ENCODE data around the gene AUTS2. TPM values are rescaled to one million over a fixed set of nuclear protein-coding genes. Genes with fewer than 3 reads are reported as not detected.

Gene AUTS2
- total and polyA plus RNA-seq, 2 donors (not counting 1 experiment from before 2014, with no cell fraction given), result 0.60 to 9.1 TPM

- Histone ChIP-seq H4K20me1 (ENCODE audit: control insufficient read depth, extremely low read depth, insufficient read depth, low read length) (no peaks in the 10 kb centered on the region), H3K4me1 (ENCODE audit: control insufficient read depth, extremely low read depth, insufficient read depth, low read length) (no peaks in the 10 kb centered on the region), H2AFZ (ENCODE audit: low read length) (no peak overlapping the region), H3K9me3 (ENCODE audit: control insufficient read depth, insufficient read depth, low read depth, low read length) (no peaks in the 10 kb centered on the region), H3K4me3 (replicated peaks in 1 of 4; ENCODE audit: control extremely low read depth in 1 of 4, insufficient read depth in 1 of 4, low read depth in 3 of 4, low read length in 4 of 4) (no peak overlapping the region), H3K36me3 (ENCODE audit: control insufficient read depth, insufficient read depth, low read length) (peaks cover under 1% of the 10 kb centered on the region), H3K27me3 (ENCODE audit: control insufficient read depth, insufficient read depth, low read length) (no peaks in the 10 kb centered on the region), H3K27ac (ENCODE audit: insufficient read depth, low read length) (no peak overlapping the region), H3K79me2 (ENCODE audit: control insufficient read depth, insufficient read depth, low read length) (no peaks in the 10 kb centered on the region), H3K4me2 (ENCODE audit: extremely low read depth, insufficient read depth, low read length) (no peak overlapping the region), H3K9ac (ENCODE audit: insufficient read depth, low read length) (no peak overlapping the region)
- TF ChIP-seq CTCF (conservative IDR thresholded peaks at IDR 0.05 in 1 of 2, IDR thresholded peaks at IDR 0.05 in 1 of 2; ENCODE audit: low read depth in 1 of 2, low read length in 2 of 2), result no peak
- no peak for TF ChIP-seq EZH2 (IDR thresholded peaks at IDR 0.05; ENCODE audit: low read length, missing control alignments)
- DNase-seq (ENCODE audit: low read depth in 2 of 2), result no peak
Observed at GRCh38 chr7:70794962-70795361, 1196.7 kb downstream of the AUTS2 start.

GRCh38 chr7:70795948-70796347, 1197.7 kb downstream of the AUTS2 start:
- no peaks in the 10 kb centered on the region for H3K27me3 ChIP-seq (ENCODE audit: control insufficient read depth, insufficient read depth, low read length)
- no peaks in the 10 kb centered on the region for H3K36me3 ChIP-seq (ENCODE audit: control insufficient read depth, insufficient read depth, low read length)
- H2AFZ ChIP-seq (ENCODE audit: low read length), result no peak overlapping the region
- H3K27ac ChIP-seq (ENCODE audit: insufficient read depth, low read length), result no peak overlapping the region
- DNase-seq (ENCODE audit: low read depth in 2 of 2), result no peak
- no peak for TF ChIP-seq EZH2 (IDR thresholded peaks at IDR 0.05; ENCODE audit: low read length, missing control alignments)
- TF ChIP-seq CTCF (conservative IDR thresholded peaks at IDR 0.05 in 1 of 2, IDR thresholded peaks at IDR 0.05 in 1 of 2; ENCODE audit: low read depth in 1 of 2, low read length in 2 of 2), result no peak
- H3K4me3 ChIP-seq (replicated peaks in 1 of 4; ENCODE audit: control extremely low read depth in 1 of 4, insufficient read depth in 1 of 4, low read depth in 3 of 4, low read length in 4 of 4), result no peak overlapping the region
- no peaks in the 10 kb centered on the region for H4K20me1 ChIP-seq (ENCODE audit: control insufficient read depth, extremely low read depth, insufficient read depth, low read length)
- H3K79me2 ChIP-seq (ENCODE audit: control insufficient read depth, insufficient read depth, low read length), result no peaks in the 10 kb centered on the region
- no peaks in the 10 kb centered on the region for H3K4me1 ChIP-seq (ENCODE audit: control insufficient read depth, extremely low read depth, insufficient read depth, low read length)
- no peak overlapping the region for H3K4me2 ChIP-seq (ENCODE audit: extremely low read depth, insufficient read depth, low read length)
- H3K9ac ChIP-seq (ENCODE audit: insufficient read depth, low read length), result no peak overlapping the region
- H3K9me3 ChIP-seq (ENCODE audit: control insufficient read depth, insufficient read depth, low read depth, low read length), result no peaks in the 10 kb centered on the region

GRCh38 chr7:70797109-70797514, 1198.8 kb downstream of the AUTS2 start:
- TF ChIP-seq EZH2 (IDR thresholded peaks at IDR 0.05; ENCODE audit: low read length, missing control alignments), result no peak
- TF ChIP-seq CTCF (conservative IDR thresholded peaks at IDR 0.05 in 1 of 2, IDR thresholded peaks at IDR 0.05 in 1 of 2; ENCODE audit: low read depth in 1 of 2, low read length in 2 of 2), result no peak
- no peak overlapping the region for H3K9ac ChIP-seq (ENCODE audit: insufficient read depth, low read length)
- H3K4me1 ChIP-seq (ENCODE audit: control insufficient read depth, extremely low read depth, insufficient read depth, low read length), result no peaks in the 10 kb centered on the region
- H3K27me3 ChIP-seq (ENCODE audit: control insufficient read depth, insufficient read depth, low read length), result no peaks in the 10 kb centered on the region
- no peaks in the 10 kb centered on the region for H3K79me2 ChIP-seq (ENCODE audit: control insufficient read depth, insufficient read depth, low read length)
- no peaks in the 10 kb centered on the region for H3K36me3 ChIP-seq (ENCODE audit: control insufficient read depth, insufficient read depth, low read length)
- H3K27ac ChIP-seq (ENCODE audit: insufficient read depth, low read length), result no peak overlapping the region
- no peaks in the 10 kb centered on the region for H4K20me1 ChIP-seq (ENCODE audit: control insufficient read depth, extremely low read depth, insufficient read depth, low read length)
- no peaks in the 10 kb centered on the region for H3K9me3 ChIP-seq (ENCODE audit: control insufficient read depth, insufficient read depth, low read depth, low read length)
- DNase-seq (ENCODE audit: low read depth in 2 of 2), result no peak
- H3K4me2 ChIP-seq (ENCODE audit: extremely low read depth, insufficient read depth, low read length), result no peak overlapping the region
- no peak overlapping the region for H3K4me3 ChIP-seq (replicated peaks in 1 of 4; ENCODE audit: control extremely low read depth in 1 of 4, insufficient read depth in 1 of 4, low read depth in 3 of 4, low read length in 4 of 4)
- no peak overlapping the region for H2AFZ ChIP-seq (ENCODE audit: low read length)
